Fibroblast of the aortic adventitia (primary cell): ENCODE results near the gene FAM83D. TPM values are rescaled to one million over a fixed set of nuclear protein-coding genes. Genes with fewer than 3 reads are reported as not detected.

Source experiments
- DNase-seq: peaks from one replicate; pipeline ENCODE4 v3.0.0-alpha.2; 2010; ENCODE audit warnings: low read depth
- H3K4me3 ChIP-seq: 2 replicates; pipeline ENCODE4 v1.5.1; 2011; ENCODE audit warnings: low read depth, mild to moderate bottlenecking, control low read depth, low read length, moderate library complexity
- CTCF ChIP-seq: IDR thresholded peaks from 2 replicates; pipeline ENCODE4 v1.5.1; 2011; ENCODE audit warnings: mild to moderate bottlenecking, low read length, control low read depth, inconsistent platforms; ENCODE audit not compliant: insufficient read depth
- total RNA-seq: library from RNA; depleted of rRNA; stranded (reverse); fragments of >200 nt; gene quantifications from 2 replicates; pipeline ENCODE4 v1.2.3, GENCODE V29; 2012; ENCODE audit warnings: low replicate concordance

Gene FAM83D
- total RNA-seq, 1 donor = 16.7 TPM

GRCh38 chr20:38935285-38935684 lies 9.1 kb downstream of the FAM83D start:
- peak; percentile 30 for TF ChIP-seq CTCF
- no peak overlapping the region for H3K4me3 ChIP-seq
- peak; percentile 18 for DNase-seq

- DNase-seq = no peak
- no peak for TF ChIP-seq CTCF
These were observed 9.8 kb downstream of the FAM83D start for GRCh38 chr20:38935967-38936407.

GRCh38 chr20:38937000-38937399 lies 10.8 kb downstream of the FAM83D start:
- no peak for DNase-seq
- H3K4me3 ChIP-seq = no peak overlapping the region
- TF ChIP-seq CTCF = no peak

More at GRCh38 chr20:38935967-38936407, 9.8 kb downstream of the FAM83D start:
- H3K4me3 ChIP-seq = no peak overlapping the region

- no peak for DNase-seq
- H3K4me3 ChIP-seq = no peak overlapping the region
- TF ChIP-seq CTCF = no peak
These were observed 11.8 kb downstream of the FAM83D start for GRCh38 chr20:38937978-38938473.

- H3K4me3 ChIP-seq = no peak overlapping the region
- TF ChIP-seq CTCF = no peak
- no peak for DNase-seq
These were observed 13.5 kb downstream of the FAM83D start for GRCh38 chr20:38939686-38940085.

- TF ChIP-seq CTCF = no peak
- no peak for DNase-seq
- no peak overlapping the region for H3K4me3 ChIP-seq
These were observed 14.4 kb downstream of the FAM83D start for GRCh38 chr20:38940644-38941043.
